WERI-Rb-1 (cell line): ENCODE results near the gene COL6A5.

Source experiments
- DNase-seq: peaks from one replicate; pipeline ENCODE4 v3.0.0-alpha.2; 2020
- H3K27ac ChIP-seq: fragments of 250-450 bp; sonication (Bioruptor Pico); 2 replicates; pipeline ENCODE4 v1.5.1; 2020; ENCODE audit warnings: mild to moderate bottlenecking, moderate library complexity
- H3K27me3 ChIP-seq: fragments of 250-450 bp; sonication (Bioruptor Pico); 2 replicates; pipeline ENCODE4 v1.5.1; 2021; ENCODE audit warnings: mild to moderate bottlenecking, low read depth, moderate library complexity; ENCODE audit not compliant: insufficient read depth, severe bottlenecking
- H3K36me3 ChIP-seq: fragments of 250-450 bp; sonication (Bioruptor Pico); 2 replicates; pipeline ENCODE4 v1.5.1; 2020; ENCODE audit warnings: mild to moderate bottlenecking, moderate library complexity
- H3K4me3 ChIP-seq: 2 replicates; pipeline ENCODE4 v1.5.1; 2011; ENCODE audit warnings: low read depth, mild to moderate bottlenecking, control low read depth, low read length
- H3K9me3 ChIP-seq: fragments of 250-450 bp; sonication (Bioruptor Pico); 2 replicates; pipeline ENCODE4 v1.5.1; 2021; ENCODE audit warnings: mild to moderate bottlenecking, moderate library complexity; ENCODE audit not compliant: severe bottlenecking
- CTCF ChIP-seq: IDR thresholded peaks from 2 replicates; pipeline ENCODE4 v1.5.1; 2011; ENCODE audit warnings: low read depth, mild to moderate bottlenecking, control low read depth, inconsistent platforms, low read length

The COL6A5 gene

GRCh38 chr3:130491431-130491830 lies 146.0 kb downstream of the COL6A5 start:
- no peak overlapping the region for H3K4me3 ChIP-seq
- H3K9me3 ChIP-seq = no peaks in the 10 kb centered on the region
- no peak overlapping the region for H3K27ac ChIP-seq
- DNase-seq = no peak
- H3K36me3 ChIP-seq = no peaks in the 10 kb centered on the region
- no peak for TF ChIP-seq CTCF
- no peaks in the 10 kb centered on the region for H3K27me3 ChIP-seq

- TF ChIP-seq CTCF = no peak
- no peak overlapping the region for H3K27ac ChIP-seq
Measured at GRCh38 chr3:130504701-130505100, 159.2 kb downstream of the COL6A5 start.

GRCh38 chr3:130506031-130506430 lies 160.6 kb downstream of the COL6A5 start:
- DNase-seq = no peak
- peaks cover 6% of the 10 kb centered on the region for H3K27me3 ChIP-seq
- H3K4me3 ChIP-seq = no peak overlapping the region
- no peaks in the 10 kb centered on the region for H3K9me3 ChIP-seq
- H3K36me3 ChIP-seq = no peaks in the 10 kb centered on the region
- TF ChIP-seq CTCF = no peak
- H3K27ac ChIP-seq = no peak overlapping the region

More at GRCh38 chr3:130504701-130505100, 159.2 kb downstream of the COL6A5 start:
- no peaks in the 10 kb centered on the region for H3K9me3 ChIP-seq
- H3K27me3 ChIP-seq = peaks cover 6% of the 10 kb centered on the region
- H3K36me3 ChIP-seq = no peaks in the 10 kb centered on the region
- DNase-seq = no peak
- H3K4me3 ChIP-seq = no peak overlapping the region

- no peaks in the 10 kb centered on the region for H3K9me3 ChIP-seq
- TF ChIP-seq CTCF = no peak
- peaks cover 4% of the 10 kb centered on the region for H3K27me3 ChIP-seq
- H3K27ac ChIP-seq = no peak overlapping the region
- no peaks in the 10 kb centered on the region for H3K36me3 ChIP-seq
- DNase-seq = no peak
- H3K4me3 ChIP-seq = no peak overlapping the region
Measured at GRCh38 chr3:130507746-130508145, 162.3 kb downstream of the COL6A5 start.

GRCh38 chr3:130509008-130509407 lies 163.5 kb downstream of the COL6A5 start:
- peaks cover 4% of the 10 kb centered on the region for H3K27me3 ChIP-seq
- TF ChIP-seq CTCF = no peak
- no peak overlapping the region for H3K4me3 ChIP-seq
- H3K36me3 ChIP-seq = no peaks in the 10 kb centered on the region
- DNase-seq = no peak
- no peaks in the 10 kb centered on the region for H3K9me3 ChIP-seq
- H3K27ac ChIP-seq = no peak overlapping the region

- no peaks in the 10 kb centered on the region for H3K36me3 ChIP-seq
- TF ChIP-seq CTCF = no peak
- no peak for DNase-seq
- H3K27me3 ChIP-seq = peaks cover 42% of the 10 kb centered on the region
- no peaks in the 10 kb centered on the region for H3K9me3 ChIP-seq
- no peak overlapping the region for H3K4me3 ChIP-seq
- H3K27ac ChIP-seq = no peak overlapping the region
Measured at GRCh38 chr3:130514681-130515080, 169.2 kb downstream of the COL6A5 start.
